CD4-positive, CD25-positive, alpha-beta regulatory T cell (primary cell): ENCODE results near the gene PDE1A. TPM values are rescaled to one million over a fixed set of nuclear protein-coding genes. Genes with fewer than 3 reads are reported as not detected.

ENCODE experiments used
- ATAC-seq, 2 donors: fragments of 150-1000 bp; cut with Tn5 transposase; one replicate each; pipeline ENCODE4 v1.10.0; 2021; ENCODE audit warnings: low read depth in 2 of 2, moderate number of reproducible peaks in 2 of 2, moderate library complexity in 1 of 2
- DNase-seq, 3 donors: peaks; one replicate each; pipeline versions ENCODE4 v3.0.0 to v3.0.0-alpha.2; 2012 to 2022; ENCODE audit warnings: mixed read lengths in 1 of 3
- H3K27ac ChIP-seq: one replicate; pipeline ENCODE4 v1.7.0; 2013; ENCODE audit warnings: mild to moderate bottlenecking, low read length; ENCODE audit not compliant: insufficient read depth, poor library complexity, severe bottlenecking
- H3K27me3 ChIP-seq: one replicate; pipeline ENCODE4 v1.7.0; 2013; ENCODE audit warnings: low read length; ENCODE audit not compliant: control insufficient read depth, insufficient read depth
- H3K36me3 ChIP-seq: one replicate; pipeline ENCODE4 v1.7.0; 2013; ENCODE audit warnings: mild to moderate bottlenecking, low read length, moderate library complexity; ENCODE audit not compliant: control insufficient read depth, insufficient read depth
- H3K4me1 ChIP-seq: 2 replicates; pipeline ENCODE4 v1.7.0; 2013; ENCODE audit warnings: mild to moderate bottlenecking, low read length; ENCODE audit not compliant: insufficient read depth, control insufficient read depth, poor library complexity, severe bottlenecking
- H3K4me3 ChIP-seq: one replicate; pipeline ENCODE4 v1.7.0; 2013; ENCODE audit warnings: low read depth, mild to moderate bottlenecking, low read length, moderate library complexity
- H3K9me3 ChIP-seq, 2 experiments: 1 replicate in 1 of 2; 2 replicates in 1 of 2; pipeline ENCODE4 v1.7.0; 2013; ENCODE audit warnings: low read length in 2 of 2, mild to moderate bottlenecking in 1 of 2, moderate library complexity in 1 of 2; ENCODE audit not compliant: control insufficient read depth in 2 of 2
- H3K27ac Mint-ChIP-seq, 3 donors: one replicate each; pipeline ENCODE4 v1.8.0; 2020 to 2022; ENCODE audit warnings: mild to moderate bottlenecking in 3 of 3, mixed read lengths in 3 of 3, moderate library complexity in 2 of 3
- H3K27me3 Mint-ChIP-seq: one replicate; pipeline ENCODE4 v1.8.0; 2022; ENCODE audit warnings: mild to moderate bottlenecking, mixed read lengths
- H3K36me3 Mint-ChIP-seq: one replicate; pipeline ENCODE4 v1.8.0; 2020; ENCODE audit warnings: mixed read lengths
- H3K4me1 Mint-ChIP-seq, 4 donors: one replicate each; pipeline ENCODE4 v1.8.0; 2020 to 2022; ENCODE audit warnings: mixed read lengths in 4 of 4, mild to moderate bottlenecking in 1 of 4
- H3K4me3 Mint-ChIP-seq, 4 donors: one replicate each; pipeline ENCODE4 v1.8.0; 2020 to 2022; ENCODE audit warnings: mild to moderate bottlenecking in 4 of 4, mixed read lengths in 4 of 4, moderate library complexity in 3 of 4
- H3K9me3 Mint-ChIP-seq, 7 donors: one replicate each; pipeline ENCODE4 v1.8.0; 2020 to 2022; ENCODE audit warnings: mixed read lengths in 7 of 7, mild to moderate bottlenecking in 3 of 7, moderate library complexity in 2 of 7
- polyA plus RNA-seq, 4 donors: library from polyadenylated mRNA; unstranded; fragments of 300-500 nt; fragmentation: Illumina TruSeq; gene quantifications; one replicate each; pipeline ENCODE4 v1.2.3, GENCODE V29; 2021
- total RNA-seq: library from RNA; stranded (reverse); gene quantifications from one replicate; pipeline ENCODE4 v1.2.3, GENCODE V29; 2022

The PDE1A gene
- total and polyA plus RNA-seq, 5 donors from 2014 or later = not detected

GRCh38 chr2:182170341-182170740 lies 256.5 kb downstream of the PDE1A start:
- no peaks in the 10 kb centered on the region for H3K4me1 Mint-ChIP-seq
- Histone ChIP-seq H3K4me1 (no peaks in the 10 kb centered on the region), H3K9me3 (no peaks in the 10 kb centered on the region), H3K36me3 (no peaks in the 10 kb centered on the region), H3K27ac (no peak overlapping the region), H3K4me3 (no peak overlapping the region), H3K27me3 (no peaks in the 10 kb centered on the region)
- no peak for ATAC-seq
- H3K4me3 Mint-ChIP-seq = no peak overlapping the region
- peaks cover 0 to 3% (median 1%) of the 10 kb centered on the region in 7 donors for H3K9me3 Mint-ChIP-seq
- no peaks in the 10 kb centered on the region for H3K36me3 Mint-ChIP-seq
- no peak for DNase-seq
- no peak overlapping the region for H3K27ac Mint-ChIP-seq
- H3K27me3 Mint-ChIP-seq = no peaks in the 10 kb centered on the region

GRCh38 chr2:182167882-182168281 lies 259.0 kb downstream of the PDE1A start:
- Mint-ChIP-seq H3K9me3 (peaks cover 0 to 3% (median 1%) of the 10 kb centered on the region in 7 donors), H3K36me3 (no peaks in the 10 kb centered on the region), H3K27me3 (no peaks in the 10 kb centered on the region), H3K27ac (no peak overlapping the region), H3K4me3 (no peak overlapping the region), H3K4me1 (no peaks in the 10 kb centered on the region)
- Histone ChIP-seq H3K4me3 (no peak overlapping the region), H3K4me1 (no peaks in the 10 kb centered on the region), H3K27ac (no peak overlapping the region), H3K36me3 (no peaks in the 10 kb centered on the region), H3K9me3 (no peaks in the 10 kb centered on the region), H3K27me3 (no peaks in the 10 kb centered on the region)
- DNase-seq (no peak), ATAC-seq (no peak)

GRCh38 chr2:182166841-182167240 lies 260.0 kb downstream of the PDE1A start:
- no peaks in the 10 kb centered on the region for H3K36me3 ChIP-seq
- ATAC-seq = no peak
- Mint-ChIP-seq H3K27ac (no peak overlapping the region), H3K27me3 (no peaks in the 10 kb centered on the region), H3K36me3 (no peaks in the 10 kb centered on the region), H3K4me1 (no peaks in the 10 kb centered on the region), H3K9me3 (peaks cover 0 to 3% (median 1%) of the 10 kb centered on the region in 7 donors), H3K4me3 (no peak overlapping the region)
- no peaks in the 10 kb centered on the region for H3K27me3 ChIP-seq
- H3K9me3 ChIP-seq = no peaks in the 10 kb centered on the region
- no peaks in the 10 kb centered on the region for H3K4me1 ChIP-seq
- no peak overlapping the region for H3K4me3 ChIP-seq
- no peak overlapping the region for H3K27ac ChIP-seq
- DNase-seq = no peak

GRCh38 chr2:182166406-182166805 lies 260.4 kb downstream of the PDE1A start:
- DNase-seq = no peak
- Mint-ChIP-seq H3K4me1 (no peaks in the 10 kb centered on the region), H3K27me3 (no peaks in the 10 kb centered on the region), H3K4me3 (no peak overlapping the region), H3K9me3 (peaks cover 0 to 3% (median 1%) of the 10 kb centered on the region in 7 donors), H3K36me3 (no peaks in the 10 kb centered on the region), H3K27ac (no peak overlapping the region)
- Histone ChIP-seq H3K27ac (no peak overlapping the region), H3K36me3 (no peaks in the 10 kb centered on the region), H3K27me3 (no peaks in the 10 kb centered on the region), H3K4me3 (no peak overlapping the region), H3K9me3 (no peaks in the 10 kb centered on the region), H3K4me1 (no peaks in the 10 kb centered on the region)
- ATAC-seq = no peak

GRCh38 chr2:182165202-182165601 lies 261.6 kb downstream of the PDE1A start:
- H3K4me3 ChIP-seq = no peak overlapping the region
- no peaks in the 10 kb centered on the region for H3K27me3 ChIP-seq
- no peak overlapping the region for H3K27ac ChIP-seq
- no peak overlapping the region for H3K4me3 Mint-ChIP-seq
- ATAC-seq (no peak), DNase-seq (no peak)
- no peaks in the 10 kb centered on the region for H3K4me1 ChIP-seq
- H3K9me3 ChIP-seq = no peaks in the 10 kb centered on the region
- H3K9me3 Mint-ChIP-seq = peaks cover 0 to 2% (median 0%) of the 10 kb centered on the region in 7 donors
- H3K27ac Mint-ChIP-seq = no peak overlapping the region
- no peaks in the 10 kb centered on the region for H3K4me1 Mint-ChIP-seq
- H3K36me3 ChIP-seq = no peaks in the 10 kb centered on the region
- no peaks in the 10 kb centered on the region for H3K36me3 Mint-ChIP-seq
- H3K27me3 Mint-ChIP-seq = no peaks in the 10 kb centered on the region

GRCh38 chr2:182164686-182165085 lies 262.1 kb downstream of the PDE1A start:
- Histone ChIP-seq H3K36me3 (no peaks in the 10 kb centered on the region), H3K4me1 (no peaks in the 10 kb centered on the region), H3K9me3 (no peaks in the 10 kb centered on the region), H3K4me3 (no peak overlapping the region), H3K27ac (no peak overlapping the region), H3K27me3 (no peaks in the 10 kb centered on the region)
- Mint-ChIP-seq H3K4me1 (no peaks in the 10 kb centered on the region), H3K4me3 (no peak overlapping the region), H3K27me3 (no peaks in the 10 kb centered on the region), H3K9me3 (peaks cover 0 to 2% (median 0%) of the 10 kb centered on the region in 7 donors), H3K36me3 (no peaks in the 10 kb centered on the region), H3K27ac (no peak overlapping the region)
- ATAC-seq (no peak), DNase-seq (no peak)

GRCh38 chr2:182163878-182164277 lies 263.0 kb downstream of the PDE1A start:
- no peak for ATAC-seq
- Histone ChIP-seq H3K36me3 (no peaks in the 10 kb centered on the region), H3K27ac (no peak overlapping the region), H3K9me3 (no peaks in the 10 kb centered on the region), H3K4me1 (no peaks in the 10 kb centered on the region), H3K4me3 (no peak overlapping the region), H3K27me3 (no peaks in the 10 kb centered on the region)
- Mint-ChIP-seq H3K9me3 (peaks cover 0 to 2% (median 0%) of the 10 kb centered on the region in 7 donors), H3K27me3 (no peaks in the 10 kb centered on the region), H3K4me1 (no peaks in the 10 kb centered on the region), H3K4me3 (no peak overlapping the region), H3K27ac (no peak overlapping the region), H3K36me3 (no peaks in the 10 kb centered on the region)
- no peak for DNase-seq

GRCh38 chr2:182148344-182148743 lies 278.5 kb downstream of the PDE1A start:
- H3K36me3 Mint-ChIP-seq = no peaks in the 10 kb centered on the region
- DNase-seq = no peak
- no peaks in the 10 kb centered on the region for H3K4me1 Mint-ChIP-seq
- Histone ChIP-seq H3K36me3 (no peaks in the 10 kb centered on the region), H3K4me1 (no peaks in the 10 kb centered on the region), H3K9me3 (no peaks in the 10 kb centered on the region), H3K27me3 (no peaks in the 10 kb centered on the region), H3K27ac (no peak overlapping the region), H3K4me3 (no peak overlapping the region)
- no peaks in the 10 kb centered on the region for H3K27me3 Mint-ChIP-seq
- no peak for ATAC-seq
- no peaks in the 10 kb centered on the region for H3K9me3 Mint-ChIP-seq
- no peak overlapping the region for H3K4me3 Mint-ChIP-seq
- no peak overlapping the region for H3K27ac Mint-ChIP-seq
